ENCODE measurements around the gene MAPK13.

The MAPK13 gene

GRCh38 chr6:36120539-36120938 lies 9.8 kb upstream of the MAPK13 start:
- no peak overlapping the region for H2BK15ac ChIP-seq (replicated peaks; ENCODE audit: low read depth)
- WGBS (ENCODE audit: extremely low coverage, insufficient coverage, low lambda C conversion rate), result no CpG with 5 or more reads among the region's 10 CpGs
- H3K4me3 ChIP-seq (ENCODE audit: low read length), result no peak overlapping the region
- no peak overlapping the region for H2BK120ac ChIP-seq (ENCODE audit: low read depth, low read length)
- H3K23ac ChIP-seq (ENCODE audit: low read length), result no peak overlapping the region
- H4K8ac ChIP-seq (ENCODE audit: low read depth, low read length), result no peak overlapping the region
- no peak overlapping the region for H3K27ac ChIP-seq (ENCODE audit: low read depth, low read length)
- H3K4ac ChIP-seq (ENCODE audit: low read depth, low read length), result no peak overlapping the region
- H3K27me3 ChIP-seq (ENCODE audit: insufficient read depth, low read length, poor library complexity), result no peaks in the 10 kb centered on the region
- peak; percentile 78 for DNase-seq
- H2AK5ac ChIP-seq (ENCODE audit: low read length), result no peak overlapping the region
- peaks cover 4% of the 10 kb centered on the region for H3K4me1 ChIP-seq (ENCODE audit: control insufficient read depth, low read depth, low read length)
- H3K4me2 ChIP-seq (ENCODE audit: low read length), result no peak overlapping the region
- no peak overlapping the region for H3K56ac ChIP-seq (ENCODE audit: low read length)
- no peaks in the 10 kb centered on the region for H3K79me1 ChIP-seq (ENCODE audit: low read length)
- no peak overlapping the region for H3K9ac ChIP-seq (ENCODE audit: low read length)
- H2BK5ac ChIP-seq (ENCODE audit: low read length), result no peak overlapping the region
- H3K79me2 ChIP-seq (ENCODE audit: control insufficient read depth, insufficient read depth, low read length), result no peaks in the 10 kb centered on the region
- H3K18ac ChIP-seq (ENCODE audit: low read length), result no peak overlapping the region
- H3K36me3 ChIP-seq (ENCODE audit: control insufficient read depth, insufficient read depth, low read length), result no peaks in the 10 kb centered on the region
- no peak overlapping the region for H4K5ac ChIP-seq (ENCODE audit: low read length)

GRCh38 chr6:36120979-36121786 lies 9.1 kb upstream of the MAPK13 start:
- Histone ChIP-seq H3K56ac (ENCODE audit: low read length) (no peak overlapping the region), H3K18ac (ENCODE audit: low read length) (no peak overlapping the region), H3K4me1 (ENCODE audit: control insufficient read depth, low read depth, low read length) (peaks cover 4% of the 10 kb centered on the region), H2BK120ac (ENCODE audit: low read depth, low read length) (no peak overlapping the region), H4K8ac (ENCODE audit: low read depth, low read length) (no peak overlapping the region), H3K4me3 (ENCODE audit: low read length) (no peak overlapping the region), H4K5ac (ENCODE audit: low read length) (no peak overlapping the region), H3K4me2 (ENCODE audit: low read length) (no peak overlapping the region), H2AK5ac (ENCODE audit: low read length) (no peak overlapping the region), H3K9ac (ENCODE audit: low read length) (no peak overlapping the region), H2BK15ac (replicated peaks; ENCODE audit: low read depth) (no peak overlapping the region), H3K27ac (ENCODE audit: low read depth, low read length) (no peak overlapping the region), H3K79me1 (ENCODE audit: low read length) (no peaks in the 10 kb centered on the region), H3K27me3 (ENCODE audit: insufficient read depth, low read length, poor library complexity) (no peaks in the 10 kb centered on the region), H3K36me3 (ENCODE audit: control insufficient read depth, insufficient read depth, low read length) (no peaks in the 10 kb centered on the region), H2BK5ac (ENCODE audit: low read length) (no peak overlapping the region), H3K79me2 (ENCODE audit: control insufficient read depth, insufficient read depth, low read length) (no peaks in the 10 kb centered on the region), H3K23ac (ENCODE audit: low read length) (no peak overlapping the region), H3K4ac (ENCODE audit: low read depth, low read length) (no peak overlapping the region)
- WGBS (ENCODE audit: extremely low coverage, insufficient coverage, low lambda C conversion rate), result no CpG with 5 or more reads among the region's 13 CpGs
- DNase-seq, result peak; percentile 47

- Histone ChIP-seq H4K5ac (ENCODE audit: low read length) (no peak overlapping the region), H3K4me3 (ENCODE audit: low read length) (no peak overlapping the region), H3K27me3 (ENCODE audit: insufficient read depth, low read length, poor library complexity) (no peaks in the 10 kb centered on the region), H3K27ac (ENCODE audit: low read depth, low read length) (no peak overlapping the region), H2AK5ac (ENCODE audit: low read length) (no peak overlapping the region), H3K4ac (ENCODE audit: low read depth, low read length) (no peak overlapping the region), H3K23ac (ENCODE audit: low read length) (no peak overlapping the region), H3K9ac (ENCODE audit: low read length) (no peak overlapping the region), H2BK15ac (replicated peaks; ENCODE audit: low read depth) (no peak overlapping the region), H3K4me1 (ENCODE audit: control insufficient read depth, low read depth, low read length) (peaks cover 4% of the 10 kb centered on the region), H3K56ac (ENCODE audit: low read length) (no peak overlapping the region), H4K8ac (ENCODE audit: low read depth, low read length) (no peak overlapping the region), H3K79me2 (ENCODE audit: control insufficient read depth, insufficient read depth, low read length) (no peaks in the 10 kb centered on the region), H2BK5ac (ENCODE audit: low read length) (no peak overlapping the region), H3K18ac (ENCODE audit: low read length) (no peak overlapping the region), H3K36me3 (ENCODE audit: control insufficient read depth, insufficient read depth, low read length) (no peaks in the 10 kb centered on the region), H3K4me2 (ENCODE audit: low read length) (no peak overlapping the region), H3K79me1 (ENCODE audit: low read length) (no peaks in the 10 kb centered on the region), H2BK120ac (ENCODE audit: low read depth, low read length) (no peak overlapping the region)
- no peak for DNase-seq
- WGBS (ENCODE audit: extremely low coverage, insufficient coverage, low lambda C conversion rate), result no CpG with 5 or more reads among the region's 4 CpGs
Observed at GRCh38 chr6:36121787-36122494, 8.4 kb upstream of the MAPK13 start.

- H3K4me2 ChIP-seq (ENCODE audit: low read length), result no peak overlapping the region
- no peak overlapping the region for H2BK120ac ChIP-seq (ENCODE audit: low read depth, low read length)
- no peak overlapping the region for H3K9ac ChIP-seq (ENCODE audit: low read length)
- DNase-seq, result no peak
- H2BK5ac ChIP-seq (ENCODE audit: low read length), result no peak overlapping the region
- no peak overlapping the region for H4K5ac ChIP-seq (ENCODE audit: low read length)
- no peak overlapping the region for H2BK15ac ChIP-seq (replicated peaks; ENCODE audit: low read depth)
- no CpG with 5 or more reads among the region's 11 CpGs for WGBS (ENCODE audit: extremely low coverage, insufficient coverage, low lambda C conversion rate)
- no peak overlapping the region for H3K18ac ChIP-seq (ENCODE audit: low read length)
- no peak overlapping the region for H3K27ac ChIP-seq (ENCODE audit: low read depth, low read length)
- no peaks in the 10 kb centered on the region for H3K79me2 ChIP-seq (ENCODE audit: control insufficient read depth, insufficient read depth, low read length)
- no peak overlapping the region for H3K4me3 ChIP-seq (ENCODE audit: low read length)
- no peak overlapping the region for H2AK5ac ChIP-seq (ENCODE audit: low read length)
- H3K79me1 ChIP-seq (ENCODE audit: low read length), result no peaks in the 10 kb centered on the region
- no peak overlapping the region for H3K23ac ChIP-seq (ENCODE audit: low read length)
- H4K8ac ChIP-seq (ENCODE audit: low read depth, low read length), result no peak overlapping the region
- H3K4me1 ChIP-seq (ENCODE audit: control insufficient read depth, low read depth, low read length), result peaks cover 4% of the 10 kb centered on the region
- H3K56ac ChIP-seq (ENCODE audit: low read length), result no peak overlapping the region
- no peak overlapping the region for H3K4ac ChIP-seq (ENCODE audit: low read depth, low read length)
- no peaks in the 10 kb centered on the region for H3K27me3 ChIP-seq (ENCODE audit: insufficient read depth, low read length, poor library complexity)
- no peaks in the 10 kb centered on the region for H3K36me3 ChIP-seq (ENCODE audit: control insufficient read depth, insufficient read depth, low read length)
Observed at GRCh38 chr6:36122495-36123269, 7.6 kb upstream of the MAPK13 start.

- H4K5ac ChIP-seq (ENCODE audit: low read length), result no peak overlapping the region
- peak overlapping the region; percentile 71 for H3K56ac ChIP-seq (ENCODE audit: low read length)
- peaks cover 4% of the 10 kb centered on the region for H3K4me1 ChIP-seq (ENCODE audit: control insufficient read depth, low read depth, low read length)
- DNase-seq, result peak; percentile 93
- no peaks in the 10 kb centered on the region for H3K79me2 ChIP-seq (ENCODE audit: control insufficient read depth, insufficient read depth, low read length)
- H2AK5ac ChIP-seq (ENCODE audit: low read length), result no peak overlapping the region
- WGBS (ENCODE audit: extremely low coverage, insufficient coverage, low lambda C conversion rate), result no CpG with 5 or more reads among the region's 10 CpGs
- H3K18ac ChIP-seq (ENCODE audit: low read length), result no peak overlapping the region
- no peak overlapping the region for H3K23ac ChIP-seq (ENCODE audit: low read length)
- H3K4ac ChIP-seq (ENCODE audit: low read depth, low read length), result no peak overlapping the region
- H4K8ac ChIP-seq (ENCODE audit: low read depth, low read length), result no peak overlapping the region
- H3K79me1 ChIP-seq (ENCODE audit: low read length), result no peaks in the 10 kb centered on the region
- no peak overlapping the region for H3K4me2 ChIP-seq (ENCODE audit: low read length)
- no peak overlapping the region for H2BK15ac ChIP-seq (replicated peaks; ENCODE audit: low read depth)
- no peak overlapping the region for H3K4me3 ChIP-seq (ENCODE audit: low read length)
- H2BK5ac ChIP-seq (ENCODE audit: low read length), result no peak overlapping the region
- no peak overlapping the region for H3K9ac ChIP-seq (ENCODE audit: low read length)
- H3K36me3 ChIP-seq (ENCODE audit: control insufficient read depth, insufficient read depth, low read length), result no peaks in the 10 kb centered on the region
- H3K27me3 ChIP-seq (ENCODE audit: insufficient read depth, low read length, poor library complexity), result no peaks in the 10 kb centered on the region
- no peak overlapping the region for H2BK120ac ChIP-seq (ENCODE audit: low read depth, low read length)
- no peak overlapping the region for H3K27ac ChIP-seq (ENCODE audit: low read depth, low read length)
Observed at GRCh38 chr6:36123270-36124139, 6.8 kb upstream of the MAPK13 start.
